GM12864 (cell line): ENCODE results near the gene TMEM243.

Source experiments
- DNase-seq: peaks from one replicate; pipeline ENCODE4 v3.0.0-alpha.2; 2011; ENCODE audit warnings: low read depth
- H3K4me3 ChIP-seq: 2 replicates; pipeline ENCODE4 v1.5.1; 2011; ENCODE audit warnings: mild to moderate bottlenecking, low read depth, low read length, control low read depth
- TF ChIP-seq, protein P1 (sequence below): IDR thresholded peaks from 2 replicates; pipeline ENCODE4 v1.5.1; 2011; ENCODE audit warnings: low read depth, mild to moderate bottlenecking, moderate library complexity, low read length, control low read depth, inconsistent platforms; ENCODE audit errors: missing control alignments

The TMEM243 gene

GRCh38 chr7:87188930-87189329 lies 30.6 kb downstream of the TMEM243 start:
- TF ChIP-seq, protein P1, sequence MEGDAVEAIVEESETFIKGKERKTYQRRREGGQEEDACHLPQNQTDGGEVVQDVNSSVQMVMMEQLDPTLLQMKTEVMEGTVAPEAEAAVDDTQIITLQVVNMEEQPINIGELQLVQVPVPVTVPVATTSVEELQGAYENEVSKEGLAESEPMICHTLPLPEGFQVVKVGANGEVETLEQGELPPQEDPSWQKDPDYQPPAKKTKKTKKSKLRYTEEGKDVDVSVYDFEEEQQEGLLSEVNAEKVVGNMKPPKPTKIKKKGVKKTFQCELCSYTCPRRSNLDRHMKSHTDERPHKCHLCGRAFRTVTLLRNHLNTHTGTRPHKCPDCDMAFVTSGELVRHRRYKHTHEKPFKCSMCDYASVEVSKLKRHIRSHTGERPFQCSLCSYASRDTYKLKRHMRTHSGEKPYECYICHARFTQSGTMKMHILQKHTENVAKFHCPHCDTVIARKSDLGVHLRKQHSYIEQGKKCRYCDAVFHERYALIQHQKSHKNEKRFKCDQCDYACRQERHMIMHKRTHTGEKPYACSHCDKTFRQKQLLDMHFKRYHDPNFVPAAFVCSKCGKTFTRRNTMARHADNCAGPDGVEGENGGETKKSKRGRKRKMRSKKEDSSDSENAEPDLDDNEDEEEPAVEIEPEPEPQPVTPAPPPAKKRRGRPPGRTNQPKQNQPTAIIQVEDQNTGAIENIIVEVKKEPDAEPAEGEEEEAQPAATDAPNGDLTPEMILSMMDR: no peak
- H3K4me3 ChIP-seq: no peak overlapping the region
- DNase-seq: no peak

DNA sequence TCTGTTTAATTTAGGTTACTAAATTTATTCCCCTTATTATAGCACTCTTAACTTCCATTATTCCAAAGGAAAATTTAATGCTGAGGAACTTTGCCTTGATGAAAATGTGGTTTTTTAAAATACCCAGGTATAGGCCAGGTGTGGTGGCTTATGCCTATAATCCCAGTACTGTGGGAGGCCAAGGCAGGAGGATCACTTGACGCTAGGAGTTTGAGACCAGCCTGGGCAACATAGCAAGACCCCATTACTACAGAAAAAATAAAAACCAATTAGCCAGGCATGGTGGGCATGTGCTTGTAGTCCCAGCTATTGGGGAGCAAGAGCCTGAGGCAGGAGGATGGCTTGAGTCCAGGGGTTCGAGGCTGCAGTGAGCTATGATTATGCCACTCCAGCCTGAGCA lies 32.4 kb downstream of the TMEM243 start:
- no peak for DNase-seq
- no peak overlapping the region for H3K4me3 ChIP-seq
- TF ChIP-seq, protein P1: no peak

- H3K4me3 ChIP-seq: no peak overlapping the region
- TF ChIP-seq, protein P1: no peak
- no peak for DNase-seq
Measured at GRCh38 chr7:87179180-87179579, 40.4 kb downstream of the TMEM243 start.

GRCh38 chr7:87178320-87178719 lies 41.2 kb downstream of the TMEM243 start:
- TF ChIP-seq, protein P1: no peak
- no peak overlapping the region for H3K4me3 ChIP-seq
- DNase-seq: no peak

GRCh38 chr7:87173471-87173870 lies 46.1 kb downstream of the TMEM243 start:
- TF ChIP-seq, protein P1: no peak
- no peak overlapping the region for H3K4me3 ChIP-seq
- no peak for DNase-seq

DNA sequence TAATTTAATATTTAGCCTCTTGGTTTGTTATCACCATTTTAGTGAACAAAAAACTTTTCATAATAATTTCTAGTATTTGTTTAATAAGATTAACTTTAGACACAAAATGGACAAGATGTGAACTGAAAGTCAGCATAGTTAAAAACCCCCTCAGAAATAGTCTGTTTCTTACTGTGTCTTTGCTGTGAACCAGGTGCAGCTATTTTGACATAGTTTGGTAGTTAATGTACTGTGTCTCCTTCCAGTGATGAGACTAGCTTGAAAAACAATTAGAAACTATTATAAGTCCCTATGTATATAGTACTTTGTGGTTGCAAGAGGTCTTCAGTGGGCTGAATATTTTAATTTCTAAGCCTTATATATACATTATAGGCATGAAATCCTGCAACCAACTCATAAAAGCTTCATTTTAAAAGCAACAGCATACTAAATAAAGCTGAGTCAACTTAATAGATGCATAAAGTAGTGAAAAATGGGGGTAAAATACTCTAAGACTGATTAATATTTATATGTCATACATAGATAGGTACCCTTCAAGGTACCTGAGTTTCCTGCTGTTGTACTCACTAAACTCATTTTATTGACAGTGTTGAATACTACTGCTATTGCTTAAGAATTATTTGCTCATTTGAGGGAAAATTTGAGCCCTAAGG lies 48.1 kb downstream of the TMEM243 start:
- no peak overlapping the region for H3K4me3 ChIP-seq
- no peak for DNase-seq
- TF ChIP-seq, protein P1: no peak

GRCh38 chr7:87170828-87171227 lies 48.7 kb downstream of the TMEM243 start:
- DNase-seq: no peak
- no peak overlapping the region for H3K4me3 ChIP-seq
- TF ChIP-seq, protein P1: no peak
